ENCODE measurements around the gene MEA1.
A peak's percentile ranks its signal among the peaks of the same experiment; 100 is the strongest.
"Not testable (repeated sequence)": the region's sequence is repeated elsewhere in the genome, so short reads cannot be mapped to it uniquely, and the experiment has no call there.

MEA1 gene

DNA sequence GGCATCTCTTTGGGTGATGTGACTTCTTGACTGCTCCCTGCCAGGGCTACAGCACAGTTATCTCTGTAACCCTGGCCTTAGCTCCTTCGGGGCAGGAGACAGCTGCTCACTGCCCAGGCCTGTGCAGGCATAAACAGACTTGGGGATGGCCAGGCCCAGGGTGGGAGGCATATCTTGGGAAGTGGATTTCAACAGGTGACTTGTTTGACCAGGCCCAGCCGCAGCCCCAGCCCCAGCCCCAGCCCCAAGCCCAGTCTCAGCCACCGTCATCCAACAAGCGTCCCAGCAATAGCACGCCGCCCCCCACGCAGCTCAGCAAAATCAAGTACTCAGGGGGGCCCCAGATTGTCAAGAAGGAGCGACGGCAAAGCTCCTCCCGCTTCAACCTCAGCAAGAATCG, 7.5 kb downstream of the MEA1 start:
- DNase-seq = no peak

DNA sequence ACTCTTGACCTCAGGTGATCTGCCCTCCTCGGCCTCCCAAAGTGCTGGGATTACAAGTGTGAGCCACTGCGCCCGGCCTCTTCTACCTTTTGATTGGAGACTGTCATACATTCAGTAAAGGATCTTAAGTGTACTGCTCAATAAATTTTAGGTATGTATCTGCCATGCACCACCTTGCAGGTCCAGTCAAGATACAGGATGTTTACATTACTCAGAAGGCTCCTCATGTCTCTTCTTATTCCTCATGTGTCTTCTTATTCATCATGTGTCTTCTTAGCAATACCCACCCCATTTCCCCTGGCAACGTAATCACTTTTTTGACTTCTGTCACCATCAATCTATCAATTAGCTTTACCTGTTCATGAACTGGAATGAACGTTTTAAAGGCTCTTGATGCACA, 7.9 kb downstream of the MEA1 start:
- no peak for DNase-seq

- DNase-seq = no peak
Observed at GRCh38 chr6:43001843-43002242, 11.9 kb downstream of the MEA1 start.

DNA sequence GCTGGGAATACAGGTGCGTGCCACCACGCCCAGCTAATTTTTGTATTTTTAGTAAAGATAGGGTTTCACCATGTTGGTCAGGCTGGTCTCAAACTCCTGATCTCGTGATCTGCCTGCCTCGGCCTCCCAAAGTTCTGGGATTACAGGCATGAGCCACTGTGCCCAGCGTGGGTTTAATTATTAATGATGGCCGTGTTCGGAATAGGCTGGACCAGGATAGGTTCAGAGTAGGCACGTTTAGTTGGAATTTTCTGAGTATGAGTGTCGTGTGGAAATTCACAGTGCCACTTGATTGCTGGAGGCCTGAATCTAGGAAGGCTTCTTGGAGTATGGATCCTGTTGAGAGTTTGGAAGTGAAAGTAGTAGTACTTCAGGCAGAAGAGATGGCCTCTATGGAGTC, 15.5 kb downstream of the MEA1 start:
- not testable (repeated sequence) for DNase-seq

DNA sequence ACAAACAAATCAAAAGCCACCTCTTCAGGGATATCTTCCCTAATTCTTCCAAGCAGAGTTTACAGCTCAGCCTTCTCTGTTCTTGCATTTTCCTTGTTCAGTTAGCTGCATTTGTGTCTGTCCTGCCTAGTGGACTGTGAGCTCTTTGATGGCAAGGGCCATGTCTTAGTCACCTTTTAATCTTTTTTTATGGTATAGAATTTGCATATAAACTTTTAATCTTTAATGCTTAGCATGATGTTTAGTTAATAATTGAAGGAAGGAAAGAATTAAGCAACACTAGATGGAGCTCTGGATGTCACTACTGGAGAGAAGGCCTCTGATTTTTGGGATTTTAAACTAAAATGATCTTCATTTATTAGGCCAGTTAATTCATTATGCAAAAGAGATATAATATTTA, 17.2 kb downstream of the MEA1 start:
- DNase-seq = no peak

- no peak for DNase-seq
Observed at GRCh38 chr6:42993445-42993844, 20.3 kb downstream of the MEA1 start.

GRCh38 chr6:42989923-42990322, 23.8 kb downstream of the MEA1 start:
- DNase-seq = no peak

GRCh38 chr6:42988486-42989020, 25.2 kb downstream of the MEA1 start:
- DNase-seq = no peak

- no peak for DNase-seq
Observed at GRCh38 chr6:42987533-42988451, 26.0 kb downstream of the MEA1 start.

DNA sequence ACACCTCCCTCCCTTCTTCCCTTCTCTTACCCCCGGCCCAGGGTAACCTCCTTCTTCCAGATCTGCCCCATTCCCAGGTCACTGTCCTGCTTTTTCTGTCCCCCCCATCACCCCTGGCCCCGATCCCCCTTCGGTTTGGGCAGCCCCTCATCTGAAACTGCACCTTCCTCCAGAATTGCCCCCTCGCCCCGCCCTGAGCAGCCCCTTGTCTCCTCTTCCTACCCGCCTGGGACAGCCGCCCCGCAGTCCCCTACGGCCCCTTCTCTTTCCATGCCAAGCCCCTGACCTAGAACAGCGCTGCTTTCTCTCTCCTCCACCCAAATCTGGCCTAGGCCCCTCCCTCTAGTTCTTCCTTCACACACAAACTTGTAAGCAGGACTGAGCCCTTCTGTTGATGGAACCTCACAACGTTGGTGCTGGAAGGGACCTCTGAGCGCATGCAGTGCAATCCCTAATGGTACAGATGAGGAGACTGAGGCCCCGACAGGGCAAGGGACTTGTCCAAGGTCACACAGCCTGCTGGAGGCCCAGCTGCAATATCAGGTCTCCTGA, 28.7 kb downstream of the MEA1 start:
- DNase-seq = peak in 4 of 6 experiments; percentile 9 to 32 (median 18)

GRCh38 chr6:42984001-42984923, 29.5 kb downstream of the MEA1 start, which contains the start of gene PPP2R5D:
TSS of gene PPP2R5D (plus strand) at chr6:42984570. CDS start at chr6:42984678, 108 bp downstream.
- DNase-seq = peak; percentile 89 to 98 (median 96)

DNA sequence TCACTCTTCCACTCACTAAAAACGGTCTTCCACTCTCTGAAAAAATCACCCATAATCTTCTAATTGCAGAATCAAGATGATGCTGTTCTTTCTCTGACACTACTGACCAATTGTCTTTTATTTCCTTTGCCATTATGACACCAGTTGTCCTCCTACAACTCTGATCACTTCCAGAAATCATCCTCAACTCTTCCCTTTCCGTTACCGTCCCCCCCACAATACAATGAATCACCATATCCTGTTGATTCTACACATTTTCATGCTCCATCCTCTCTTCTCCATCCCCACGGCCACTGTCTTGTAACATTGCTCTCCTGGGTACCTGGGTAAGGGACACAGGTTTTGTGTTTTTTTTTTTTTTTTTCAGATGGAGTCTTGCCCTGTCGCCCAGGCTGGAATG, 31.9 kb downstream of the MEA1 start:
- DNase-seq = no peak

- DNase-seq = peak in 2 of 6 experiments; percentile 37 to 57
Observed at GRCh38 chr6:42979523-42980177, 34.1 kb downstream of the MEA1 start.

DNA sequence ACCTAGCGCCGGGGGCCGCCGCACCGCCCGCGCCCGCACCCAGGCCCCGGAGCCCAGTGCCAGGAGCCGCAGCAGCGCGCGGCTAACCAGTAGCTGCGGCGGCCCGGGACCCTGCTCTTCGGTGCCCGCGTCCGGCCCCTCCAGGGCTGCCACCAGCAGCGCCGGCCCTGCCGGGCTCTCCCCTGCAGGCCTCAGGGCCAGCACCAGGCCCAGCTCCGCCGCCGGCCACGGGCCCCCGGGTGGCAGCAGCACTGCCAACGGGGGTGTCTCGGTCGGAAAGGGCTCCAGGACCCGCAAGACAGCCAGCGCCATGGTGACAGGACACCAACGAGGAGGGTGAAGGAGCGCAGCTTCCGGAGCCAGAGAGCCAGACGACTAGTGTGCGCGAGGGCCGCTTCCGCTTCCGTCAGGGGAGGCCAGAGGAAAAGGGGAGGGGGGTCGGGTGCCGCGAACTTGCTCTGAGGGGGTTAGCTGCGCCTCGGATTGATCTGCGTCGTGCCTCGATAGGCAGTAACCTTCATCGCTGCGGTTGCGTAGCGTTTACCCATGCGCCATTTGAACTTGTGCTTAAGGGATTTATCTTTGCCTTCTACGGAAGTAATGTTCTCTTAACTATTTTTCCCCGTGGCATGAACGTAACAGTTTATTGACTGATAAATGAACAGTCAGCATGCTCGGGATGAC, 34.8 kb downstream of the MEA1 start, which contains the start of gene PEX6:
PEX6 (minus strand) TSS at position 343 of the 684 bp plus-strand sequence; CDS start at position 312, 31 bp downstream.
- DNase-seq = peak; percentile 86 to 94 (median 92)

- peak in 1 of 6 experiments; percentile 13 for DNase-seq
Observed at GRCh38 chr6:42978487-42978838, 35.3 kb downstream of the MEA1 start.

- DNase-seq = no peak
Observed at GRCh38 chr6:42974919-42975505, 38.7 kb downstream of the MEA1 start.

DNA sequence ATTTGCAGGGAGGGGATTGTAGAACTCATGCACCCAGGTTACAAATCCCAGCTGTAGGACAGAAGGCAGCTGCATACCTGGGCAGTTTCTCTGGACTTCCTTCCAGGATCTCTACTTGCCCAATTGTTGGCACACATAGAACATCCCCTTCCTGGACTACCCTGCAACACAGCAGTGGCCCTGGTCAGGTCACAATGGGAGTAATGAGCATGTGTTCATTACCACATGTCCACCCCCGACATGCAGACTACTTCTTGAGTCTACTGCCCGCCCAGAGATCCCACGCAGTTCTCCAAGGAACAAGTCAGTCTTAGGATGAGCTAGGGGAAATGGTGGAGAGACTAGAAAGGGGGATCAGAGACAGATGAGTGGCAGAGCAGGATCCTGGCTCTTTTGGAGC, 39.8 kb downstream of the MEA1 start:
- DNase-seq = no peak

DNA sequence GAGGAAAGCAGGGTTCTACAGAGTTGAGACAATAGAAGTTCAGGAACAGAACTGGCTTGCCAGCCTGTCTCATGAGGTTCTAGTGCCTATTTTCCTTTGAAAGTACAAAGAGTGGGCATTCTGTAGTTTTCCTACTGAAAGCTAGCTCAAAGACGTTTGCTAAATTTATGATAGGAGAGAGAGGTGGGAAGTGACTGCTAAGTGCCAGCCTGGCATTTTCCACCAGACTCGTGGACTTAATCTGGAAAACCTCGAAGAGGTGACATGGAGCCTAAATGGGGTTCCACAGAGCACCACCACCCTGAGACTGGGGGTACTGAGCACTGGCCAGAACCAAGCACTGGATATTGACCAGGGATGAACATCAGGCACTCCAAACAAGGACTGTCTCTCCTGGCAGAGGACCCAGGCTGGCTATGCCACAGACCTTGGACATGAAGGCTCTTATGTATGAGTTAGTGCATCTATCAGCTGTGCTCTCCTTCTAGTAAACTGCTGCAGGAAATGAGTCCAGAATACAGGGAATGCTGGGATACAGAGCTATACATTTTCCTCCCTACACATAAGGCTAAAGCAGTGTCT, 41.9 kb downstream of the MEA1 start:
- DNase-seq = no peak

DNA sequence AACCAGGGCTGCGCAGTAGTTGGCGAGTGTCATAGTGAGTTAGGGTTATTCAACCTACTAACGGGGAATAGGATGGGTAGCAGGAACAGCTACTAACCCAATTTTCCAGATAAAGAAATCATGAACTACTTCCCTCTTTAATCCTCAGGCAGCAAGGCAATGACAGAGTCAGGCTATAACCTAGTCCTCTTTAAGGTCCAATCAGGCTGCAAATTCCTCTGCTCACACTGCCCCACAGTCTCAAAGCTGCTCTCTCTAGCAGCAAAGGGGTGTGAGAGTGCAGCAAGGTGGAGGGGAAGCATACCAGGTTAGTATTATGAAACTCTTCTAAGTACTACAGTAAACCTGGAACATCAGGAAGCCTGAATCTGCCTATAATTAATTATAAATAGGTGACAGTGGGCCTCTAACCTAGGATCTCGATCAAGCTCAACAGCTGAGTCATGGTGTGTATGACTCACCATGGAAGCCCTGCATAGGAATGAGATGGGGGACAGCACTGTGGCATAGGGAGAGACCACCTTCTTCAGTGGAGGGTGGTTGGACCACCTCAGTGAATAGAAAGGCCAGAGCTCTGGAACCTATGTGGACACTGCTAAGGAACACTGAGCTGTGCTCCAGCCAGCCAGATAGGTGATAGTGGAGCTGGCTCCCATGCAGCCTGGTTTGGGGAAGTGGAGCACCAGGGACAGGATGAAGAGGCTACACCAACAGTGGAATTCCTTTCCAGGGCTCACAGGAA, 42.7 kb downstream of the MEA1 start:
- DNase-seq = no peak

GRCh38 chr6:42969934-42970333, 43.8 kb downstream of the MEA1 start:
- DNase-seq = no peak

Data from stimulated activated naive CD4-positive, alpha-beta T cell (primary cell).